Fibroblast of lung (primary cell): ENCODE results near the gene ZSWIM6. TPM values are rescaled to one million over a fixed set of nuclear protein-coding genes. Genes with fewer than 3 reads are reported as not detected.
"Not testable (repeated sequence)": the region's sequence is repeated elsewhere in the genome, so short reads cannot be mapped to it uniquely, and the experiment has no call there.

Experiments
- DNase-seq, 2 donors: peaks; one replicate each; pipeline versions ENCODE4 v3.0.0 to v3.0.0-alpha.2; 2010; ENCODE audit warnings: low read depth in 2 of 2
- H2AFZ ChIP-seq: 2 replicates; pipeline ENCODE4 v1.5.1; 2012; ENCODE audit warnings: low read length, control low read depth, inconsistent platforms
- H3K27ac ChIP-seq: 2 replicates; pipeline ENCODE4 v1.5.1; 2011; ENCODE audit warnings: low read length, control low read depth; ENCODE audit not compliant: insufficient read depth
- H3K27me3 ChIP-seq: 2 replicates; pipeline ENCODE4 v1.5.1; 2011; ENCODE audit warnings: mild to moderate bottlenecking, low read length; ENCODE audit not compliant: control insufficient read depth, insufficient read depth
- H3K36me3 ChIP-seq: 2 replicates; pipeline ENCODE4 v1.5.1; 2011; ENCODE audit warnings: low read length; ENCODE audit not compliant: control insufficient read depth, insufficient read depth
- H3K4me1 ChIP-seq: 2 replicates; pipeline ENCODE4 v1.5.1; 2011; ENCODE audit warnings: low read length; ENCODE audit not compliant: control insufficient read depth, insufficient read depth; ENCODE audit errors: extremely low read depth
- H3K4me2 ChIP-seq: 2 replicates; pipeline ENCODE4 v1.5.1; 2011; ENCODE audit warnings: low read length, control low read depth; ENCODE audit not compliant: insufficient read depth; ENCODE audit errors: extremely low read depth
- H3K4me3 ChIP-seq, 4 experiments: fragments of 200-600 bp in 1 of 4; sonication (generic) in 1 of 4; replicated peaks in 1 of 4; 2 replicates each; pipeline ENCODE4 v1.5.1; 2011 to 2016; ENCODE audit warnings: low read length in 4 of 4, low read depth in 3 of 4, mild to moderate bottlenecking in 3 of 4, control low read depth in 2 of 4, inconsistent platforms in 1 of 4, mixed read lengths in 1 of 4; ENCODE audit not compliant: insufficient read depth in 1 of 4; ENCODE audit errors: control extremely low read depth in 1 of 4
- H3K79me2 ChIP-seq: 2 replicates; pipeline ENCODE4 v1.5.1; 2012; ENCODE audit warnings: mild to moderate bottlenecking, low read length, inconsistent platforms; ENCODE audit not compliant: control insufficient read depth, insufficient read depth
- H3K9ac ChIP-seq: 2 replicates; pipeline ENCODE4 v1.5.1; 2011; ENCODE audit warnings: mild to moderate bottlenecking, low read length, control low read depth; ENCODE audit not compliant: insufficient read depth
- H3K9me3 ChIP-seq: 2 replicates; pipeline ENCODE4 v1.5.1; 2012; ENCODE audit warnings: low read depth, low read length; ENCODE audit not compliant: control insufficient read depth, insufficient read depth
- H4K20me1 ChIP-seq: 2 replicates; pipeline ENCODE4 v1.5.1; 2011; ENCODE audit warnings: low read length; ENCODE audit not compliant: control insufficient read depth, insufficient read depth; ENCODE audit errors: extremely low read depth
- CTCF ChIP-seq, 2 donors: IDR thresholded peaks in 1 of 2; conservative IDR thresholded peaks in 1 of 2; 1 replicate in 1 of 2; 2 replicates in 1 of 2; pipeline ENCODE4 v1.5.1; 2011 to 2012; ENCODE audit warnings: low read length in 2 of 2, control low read depth in 1 of 2, inconsistent platforms in 1 of 2, low read depth in 1 of 2, mild to moderate bottlenecking in 1 of 2
- EZH2 ChIP-seq: IDR thresholded peaks from 2 replicates; pipeline ENCODE4 v1.5.1; 2012; ENCODE audit warnings: low read length, control low read depth, mild to moderate bottlenecking; ENCODE audit errors: missing control alignments
- polyA plus RNA-seq, 2 donors: library from polyadenylated mRNA; depleted of rRNA in 1 of 2; stranded (reverse) in 1 of 2; unstranded in 1 of 2; fragments of >200 nt; gene quantifications; 2 replicates each; pipeline ENCODE4 v1.2.1, GENCODE V29; 2011 to 2012; ENCODE audit warnings: missing spikeins in 1 of 2
- total RNA-seq: library from RNA; depleted of rRNA; stranded (reverse); fragments of >200 nt; gene quantifications from 2 replicates; pipeline ENCODE4 v1.2.1, GENCODE V29; 2014

Gene ZSWIM6
- total and polyA plus RNA-seq, 2 donors (not counting 1 experiment from before 2014, with no cell fraction given): 23.5 to 26.6 TPM

- no peaks in the 10 kb centered on the region for H3K9me3 ChIP-seq
- no peak for DNase-seq
- H3K4me3 ChIP-seq: no peak overlapping the region
- H3K27ac ChIP-seq: no peak overlapping the region
- H3K79me2 ChIP-seq: peaks cover 62% of the 10 kb centered on the region
- no peaks in the 10 kb centered on the region for H3K27me3 ChIP-seq
- H3K9ac ChIP-seq: no peak overlapping the region
- peaks cover 12% of the 10 kb centered on the region for H3K4me1 ChIP-seq
- H3K4me2 ChIP-seq: no peak overlapping the region
- no peak for TF ChIP-seq CTCF (conservative IDR thresholded peaks at IDR 0.05 in 1 of 2, IDR thresholded peaks at IDR 0.05 in 1 of 2; ENCODE audit: low read depth in 1 of 2, low read length in 2 of 2)
- no peak for TF ChIP-seq EZH2
- H3K36me3 ChIP-seq: no peaks in the 10 kb centered on the region
- peaks cover 9% of the 10 kb centered on the region for H4K20me1 ChIP-seq
- H2AFZ ChIP-seq: no peak overlapping the region
Observed at GRCh38 chr5:61405511-61406295, 73.6 kb downstream of the ZSWIM6 start.

GRCh38 chr5:61406497-61406896, 74.4 kb downstream of the ZSWIM6 start:
- H4K20me1 ChIP-seq: not testable (repeated sequence)
- peaks cover 11% of the 10 kb centered on the region for H3K4me1 ChIP-seq

GRCh38 chr5:61407706-61408270, 75.7 kb downstream of the ZSWIM6 start:
- Histone ChIP-seq H3K4me2 (no peak overlapping the region), H3K9ac (no peak overlapping the region)
- no peak for TF ChIP-seq EZH2
- TF ChIP-seq CTCF (conservative IDR thresholded peaks at IDR 0.05 in 1 of 2, IDR thresholded peaks at IDR 0.05 in 1 of 2; ENCODE audit: low read depth in 1 of 2, low read length in 2 of 2): no peak

More at GRCh38 chr5:61406497-61406896, 74.4 kb downstream of the ZSWIM6 start:
- H2AFZ ChIP-seq, H3K27ac ChIP-seq, H3K36me3 ChIP-seq, H3K27me3 ChIP-seq, H3K9ac ChIP-seq, H3K4me2 ChIP-seq, DNase-seq, H3K9me3 ChIP-seq, H3K4me3 ChIP-seq: not testable (repeated sequence)
- H3K79me2 ChIP-seq: peaks cover 62% of the 10 kb centered on the region

More at GRCh38 chr5:61407706-61408270, 75.7 kb downstream of the ZSWIM6 start:
- Histone ChIP-seq H3K9me3 (no peaks in the 10 kb centered on the region), H3K36me3 (no peaks in the 10 kb centered on the region), H3K27me3 (no peaks in the 10 kb centered on the region), H4K20me1 (peaks cover 1% of the 10 kb centered on the region), H3K27ac (peak overlapping the region; percentile 2), H3K4me1 (peaks cover 10% of the 10 kb centered on the region), H3K4me3 (no peak overlapping the region), H3K79me2 (peaks cover 63% of the 10 kb centered on the region), H2AFZ (no peak overlapping the region)
- no peak for DNase-seq
